Bronchial epithelial cell (primary cell): ENCODE measurements around the gene GOSR2. TPM values are rescaled to one million over a fixed set of nuclear protein-coding genes. Genes with fewer than 3 reads are reported as not detected.

Experiments used
- DNase-seq: peaks from one replicate; pipeline ENCODE4 v3.0.0-alpha.2; 2010; ENCODE audit warnings: low read depth
- FAIRE-seq: peaks from 2 replicates; lab custom pipeline; 2011; peaks lifted over from hg19 to GRCh38; lab: Jason Lieb, UNC
- H3K27me3 ChIP-seq: 2 replicates; pipeline ENCODE4 v1.5.1; 2011; ENCODE audit warnings: low read length; ENCODE audit not compliant: control insufficient read depth, insufficient read depth
- H3K36me3 ChIP-seq: 2 replicates; pipeline ENCODE4 v1.5.1; 2011; ENCODE audit warnings: low read length; ENCODE audit not compliant: control insufficient read depth, insufficient read depth
- H3K4me3 ChIP-seq: 2 replicates; pipeline ENCODE4 v1.5.1; 2011; ENCODE audit warnings: mild to moderate bottlenecking, low read depth, low read length, control low read depth
- total RNA-seq: library from RNA; depleted of rRNA; stranded (reverse); fragments of >200 nt; gene quantifications from 2 replicates; pipeline ENCODE4 v1.2.1, GENCODE V29; 2014
- TF ChIP-seq, protein P1 (sequence below): IDR thresholded peaks from 2 replicates; pipeline ENCODE4 v1.5.1; 2011; ENCODE audit warnings: mild to moderate bottlenecking, moderate library complexity, low read length, control low read depth, inconsistent platforms; ENCODE audit not compliant: insufficient read depth, severe bottlenecking

Gene GOSR2
- 37.6 and 46.7 TPM in 2 replicates for total RNA-seq

DNA sequence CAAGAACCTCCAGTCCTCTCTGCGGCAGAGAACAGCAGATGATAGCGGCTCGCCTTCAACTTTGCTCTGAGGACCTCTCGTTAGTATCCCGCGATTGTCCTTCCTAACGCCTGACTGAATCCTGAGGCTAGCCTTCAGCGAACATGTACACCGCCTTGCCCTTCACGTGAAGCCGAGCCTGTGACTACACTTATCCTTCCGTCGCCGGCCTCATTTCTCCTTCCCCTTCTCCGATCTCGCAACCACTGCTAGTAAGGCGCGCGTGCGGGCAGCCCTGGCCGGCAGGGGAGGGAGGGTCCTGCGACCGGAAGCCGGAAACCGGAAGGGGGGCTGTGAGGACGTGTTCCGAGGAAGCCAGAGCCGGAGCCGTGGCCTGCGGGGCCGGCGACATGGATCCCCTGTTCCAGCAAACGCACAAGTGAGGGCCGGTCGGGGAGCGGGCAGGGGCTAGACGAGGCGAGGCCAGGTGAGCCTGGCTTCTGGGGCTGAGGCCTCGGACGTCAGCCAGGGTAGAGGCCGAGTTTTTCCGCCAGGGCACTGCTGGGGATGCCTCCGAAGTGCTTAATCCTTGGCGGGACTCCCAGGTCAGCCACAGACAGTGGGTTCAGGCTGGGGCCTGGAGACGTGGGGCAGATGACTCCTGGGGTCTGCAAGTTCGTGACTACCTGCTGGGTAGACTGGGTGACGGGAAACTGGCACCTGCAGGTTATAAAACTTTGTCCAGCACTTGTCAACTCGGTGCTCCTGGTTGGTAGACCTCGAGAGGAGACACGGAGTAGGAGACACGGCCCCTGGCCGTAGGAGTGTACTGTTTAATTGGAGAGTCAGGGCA is at the start of gene GOSR2:
GOSR2 (plus strand) TSS at position 357 of the 832 bp plus-strand sequence; CDS start at position 390, 33 bp downstream.
- H3K36me3 ChIP-seq = no peaks in the 10 kb centered on the region
- H3K4me3 ChIP-seq = peak within 1 kb of the TSS; percentile 96
- peak; percentile 72 for FAIRE-seq
- DNase-seq = peak; percentile 79
- H3K27me3 ChIP-seq = no peaks in the 10 kb centered on the region
- TF ChIP-seq, protein P1, sequence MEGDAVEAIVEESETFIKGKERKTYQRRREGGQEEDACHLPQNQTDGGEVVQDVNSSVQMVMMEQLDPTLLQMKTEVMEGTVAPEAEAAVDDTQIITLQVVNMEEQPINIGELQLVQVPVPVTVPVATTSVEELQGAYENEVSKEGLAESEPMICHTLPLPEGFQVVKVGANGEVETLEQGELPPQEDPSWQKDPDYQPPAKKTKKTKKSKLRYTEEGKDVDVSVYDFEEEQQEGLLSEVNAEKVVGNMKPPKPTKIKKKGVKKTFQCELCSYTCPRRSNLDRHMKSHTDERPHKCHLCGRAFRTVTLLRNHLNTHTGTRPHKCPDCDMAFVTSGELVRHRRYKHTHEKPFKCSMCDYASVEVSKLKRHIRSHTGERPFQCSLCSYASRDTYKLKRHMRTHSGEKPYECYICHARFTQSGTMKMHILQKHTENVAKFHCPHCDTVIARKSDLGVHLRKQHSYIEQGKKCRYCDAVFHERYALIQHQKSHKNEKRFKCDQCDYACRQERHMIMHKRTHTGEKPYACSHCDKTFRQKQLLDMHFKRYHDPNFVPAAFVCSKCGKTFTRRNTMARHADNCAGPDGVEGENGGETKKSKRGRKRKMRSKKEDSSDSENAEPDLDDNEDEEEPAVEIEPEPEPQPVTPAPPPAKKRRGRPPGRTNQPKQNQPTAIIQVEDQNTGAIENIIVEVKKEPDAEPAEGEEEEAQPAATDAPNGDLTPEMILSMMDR = no peak

DNA sequence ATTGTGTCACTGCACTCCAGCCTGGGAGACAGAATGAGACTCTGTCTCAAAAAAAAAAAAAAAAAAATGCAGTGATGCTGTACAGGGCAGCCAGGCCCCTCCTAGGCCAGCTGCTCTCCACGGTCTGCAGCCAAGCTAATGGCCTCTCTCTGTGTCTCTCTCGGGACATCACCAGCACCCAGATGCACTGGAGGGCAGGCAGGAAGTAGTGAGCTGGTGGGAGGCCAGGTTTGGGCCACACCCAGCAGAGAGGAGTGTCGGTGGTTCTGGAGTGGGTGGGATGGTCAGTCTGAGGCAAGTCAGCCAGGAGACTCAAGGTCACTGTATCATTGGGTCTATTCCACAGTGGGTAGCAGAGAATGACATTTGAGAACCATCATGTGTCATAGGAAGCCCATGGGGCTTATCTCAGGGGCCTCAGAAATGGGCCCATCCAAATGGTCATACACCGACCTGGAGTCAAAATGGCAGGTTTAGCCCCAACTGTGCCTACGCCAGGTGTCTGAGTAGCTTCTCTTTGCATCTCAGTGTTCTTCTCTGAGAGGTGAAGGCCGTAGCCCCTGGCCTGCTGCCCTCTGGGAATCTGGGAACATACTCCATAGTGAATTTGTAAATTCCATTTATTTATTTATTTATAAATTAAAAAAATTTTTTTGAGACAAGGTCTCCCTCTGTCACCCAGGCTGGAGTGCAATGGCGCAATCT is 48.9 kb upstream of the GOSR2 start:
- FAIRE-seq = peak; percentile 55
- Histone ChIP-seq H3K27me3 (no peaks in the 10 kb centered on the region), H3K36me3 (no peaks in the 10 kb centered on the region), H3K4me3 (no peak overlapping the region)
- no peak for DNase-seq
- TF ChIP-seq, protein P1 = no peak

DNA sequence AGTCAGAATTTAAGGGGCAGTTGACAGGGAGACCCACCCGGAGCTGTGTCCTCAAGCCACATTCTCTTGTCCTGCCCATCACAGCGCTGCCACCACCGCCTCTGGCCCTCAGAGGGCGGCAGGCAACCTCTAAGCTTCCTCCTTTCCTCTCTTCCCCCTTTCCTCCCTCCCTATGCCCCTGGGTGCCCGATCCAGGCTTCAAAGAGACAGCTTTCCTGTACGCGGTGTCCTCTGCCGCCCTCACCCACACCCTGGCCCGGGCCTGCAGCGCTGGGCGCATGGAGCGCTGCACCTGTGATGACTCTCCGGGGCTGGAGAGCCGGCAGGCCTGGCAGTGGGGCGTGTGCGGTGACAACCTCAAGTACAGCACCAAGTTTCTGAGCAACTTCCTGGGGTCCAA is 48.1 kb upstream of the GOSR2 start:
- Histone ChIP-seq H3K4me3 (no peak overlapping the region), H3K36me3 (no peaks in the 10 kb centered on the region), H3K27me3 (no peaks in the 10 kb centered on the region)
- TF ChIP-seq, protein P1 = no peak
- DNase-seq (no peak), FAIRE-seq (no peak)

DNA sequence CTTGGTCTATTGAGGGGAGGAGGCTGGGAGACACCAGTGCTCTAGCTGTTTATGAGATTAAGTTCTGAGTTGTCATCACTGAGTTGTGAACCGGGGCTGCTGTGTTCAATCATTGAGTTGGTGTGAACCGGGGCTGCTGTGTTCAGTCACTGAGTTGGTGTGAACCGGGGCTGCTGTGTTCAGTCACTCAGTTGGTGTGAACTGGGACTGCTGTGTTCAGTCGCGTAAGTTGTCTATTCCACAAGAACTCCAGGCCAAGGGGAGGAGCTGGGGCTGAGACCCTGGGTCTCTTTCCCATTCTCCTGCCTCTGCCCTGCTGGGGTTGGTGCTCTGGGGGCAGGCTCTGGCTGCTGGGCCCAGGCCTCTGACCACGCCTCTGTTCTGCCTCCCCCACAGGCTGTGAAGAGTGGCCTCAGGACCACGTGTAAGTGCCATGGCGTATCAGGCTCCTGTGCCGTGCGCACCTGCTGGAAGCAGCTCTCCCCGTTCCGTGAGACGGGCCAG is 47.1 kb upstream of the GOSR2 start:
- H3K36me3 ChIP-seq = no peaks in the 10 kb centered on the region
- DNase-seq = no peak
- TF ChIP-seq, protein P1 = no peak
- FAIRE-seq = peak; percentile 40
- no peak overlapping the region for H3K4me3 ChIP-seq
- no peaks in the 10 kb centered on the region for H3K27me3 ChIP-seq

DNA sequence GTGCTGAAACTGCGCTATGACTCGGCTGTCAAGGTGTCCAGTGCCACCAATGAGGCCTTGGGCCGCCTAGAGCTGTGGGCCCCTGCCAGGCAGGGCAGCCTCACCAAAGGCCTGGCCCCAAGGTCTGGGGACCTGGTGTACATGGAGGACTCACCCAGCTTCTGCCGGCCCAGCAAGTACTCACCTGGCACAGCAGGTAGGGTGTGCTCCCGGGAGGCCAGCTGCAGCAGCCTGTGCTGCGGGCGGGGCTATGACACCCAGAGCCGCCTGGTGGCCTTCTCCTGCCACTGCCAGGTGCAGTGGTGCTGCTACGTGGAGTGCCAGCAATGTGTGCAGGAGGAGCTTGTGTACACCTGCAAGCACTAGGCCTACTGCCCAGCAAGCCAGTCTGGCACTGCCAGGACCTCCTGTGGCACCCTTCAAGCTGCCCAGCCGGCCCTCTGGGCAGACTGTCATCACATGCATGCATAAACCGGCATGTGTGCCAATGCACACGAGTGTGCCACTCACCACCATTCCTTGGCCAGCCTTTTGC is 46.5 kb upstream of the GOSR2 start:
- Histone ChIP-seq H3K27me3 (no peaks in the 10 kb centered on the region), H3K4me3 (no peak overlapping the region), H3K36me3 (no peaks in the 10 kb centered on the region)
- FAIRE-seq (no peak), DNase-seq (peak; percentile 38)
- TF ChIP-seq, protein P1 = peak; percentile 86
